GM19468 (cell line): ENCODE data around the gene SMIM10.
"Not testable (repeated sequence)": the region's sequence is repeated elsewhere in the genome, so short reads cannot be mapped to it uniquely, and the experiment has no call there.

ENCODE experiments used
- ATAC-seq: cut with Tn5 transposase; IDR thresholded peaks from one replicate; pipeline ENCODE4 v1.9.1; 2021; ENCODE audit warnings: mild to moderate bottlenecking, moderate library complexity, moderate number of reproducible peaks; ENCODE audit not compliant: unreplicated experiment; ENCODE audit errors: extremely low read depth

SMIM10 gene

DNA sequence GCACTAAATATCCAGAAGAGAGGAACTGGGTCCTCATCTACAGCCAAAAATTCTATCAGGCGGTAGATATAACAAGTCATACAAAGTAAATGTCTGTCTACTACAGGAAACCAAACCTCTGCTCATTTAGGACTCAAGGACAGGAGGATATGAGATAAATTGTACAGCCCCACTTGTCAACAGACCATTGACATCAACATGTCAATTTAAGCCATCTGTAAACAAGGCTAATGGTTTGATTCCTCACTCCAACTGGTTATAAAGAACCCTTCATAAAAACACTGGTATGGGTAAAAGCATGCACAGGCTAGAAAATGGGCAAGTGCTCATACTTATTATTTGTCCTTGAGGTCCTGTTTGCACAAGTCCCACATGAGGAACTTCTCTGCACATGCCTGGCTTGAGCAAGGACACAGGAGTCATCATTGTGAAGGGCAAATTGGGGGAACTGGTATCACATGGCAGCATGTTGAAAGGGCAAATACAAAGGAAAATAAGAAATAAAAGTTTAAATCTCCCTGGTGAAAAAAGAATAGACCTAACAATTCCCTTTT lies 18.3 kb downstream of the SMIM10 start:
- ATAC-seq = no peak

GRCh38 chrX:135009838-135010237 lies 19.0 kb downstream of the SMIM10 start:
- no peak for ATAC-seq

DNA sequence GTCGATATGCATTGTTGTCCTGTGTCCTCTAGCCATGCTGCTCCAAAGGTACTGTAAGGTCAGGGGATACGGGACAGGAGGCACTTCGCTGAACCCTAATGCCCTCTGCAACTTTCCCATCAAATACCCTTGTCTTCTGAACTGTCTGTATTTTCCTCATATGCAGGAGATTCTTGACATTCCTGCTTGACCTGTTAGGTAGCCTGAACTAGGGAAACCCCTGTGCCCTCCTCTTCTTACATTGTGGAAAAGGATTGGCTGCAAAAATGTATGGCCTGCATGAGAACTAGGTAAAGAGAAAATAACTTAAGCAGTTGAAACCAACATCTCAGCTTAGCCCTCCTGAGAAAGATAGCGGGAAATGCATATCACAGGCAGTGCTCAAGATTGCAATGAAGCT lies 20.1 kb downstream of the SMIM10 start:
- no peak for ATAC-seq

DNA sequence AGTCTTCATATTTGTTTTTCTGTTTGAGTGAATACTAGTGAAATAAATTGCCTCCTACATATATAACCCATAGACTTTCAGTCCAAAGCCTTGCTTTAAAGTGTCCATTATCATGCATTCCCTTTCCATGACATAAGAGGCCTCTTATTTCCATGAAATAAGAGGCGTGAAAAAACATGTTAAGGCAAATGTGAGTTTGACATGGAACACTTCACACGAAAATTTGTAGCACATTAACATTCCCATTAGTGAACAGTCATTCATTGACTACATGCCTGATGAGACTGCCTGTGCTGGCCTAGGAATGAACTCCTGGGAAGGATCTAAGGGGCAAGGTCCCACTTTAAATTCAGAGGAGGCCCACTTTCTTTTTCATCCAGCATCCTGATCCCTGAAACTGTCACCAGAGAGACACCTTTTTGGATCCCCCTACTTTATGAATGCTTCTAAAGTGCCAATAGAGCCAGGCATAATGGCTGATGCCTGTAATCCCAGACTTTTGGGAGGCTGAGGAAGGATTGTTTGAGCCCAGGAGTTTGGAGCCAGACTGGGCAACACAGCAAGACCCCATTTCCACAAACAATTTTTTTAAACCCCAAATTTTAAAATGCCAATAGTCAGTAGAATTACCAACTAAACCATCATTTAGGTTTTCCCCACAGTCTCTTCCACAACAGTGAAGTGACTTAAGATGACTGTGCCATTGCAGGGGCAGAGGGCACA lies 24.9 kb downstream of the SMIM10 start:
- ATAC-seq = no peak

DNA sequence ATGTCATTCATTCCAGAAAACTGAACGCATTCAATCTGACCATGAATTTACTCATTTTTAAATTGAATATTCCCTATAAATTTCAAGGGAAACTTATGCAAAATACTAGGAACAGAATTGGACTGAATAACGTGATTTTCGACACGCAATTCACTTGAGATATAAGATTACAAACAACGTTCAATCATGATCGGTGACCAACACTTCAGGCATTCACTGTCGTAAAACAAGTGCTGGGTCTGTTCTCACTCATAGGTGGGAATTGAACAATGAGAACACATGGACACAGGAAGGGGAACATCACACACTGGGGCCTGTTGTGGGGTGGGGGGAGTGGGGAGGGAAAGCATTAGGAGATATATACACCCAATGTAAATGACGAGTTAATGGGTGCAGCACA lies 29.1 kb downstream of the SMIM10 start:
- not testable (repeated sequence) for ATAC-seq

GRCh38 chrX:135023791-135024190 lies 33.0 kb downstream of the SMIM10 start:
- ATAC-seq = not testable (repeated sequence)

DNA sequence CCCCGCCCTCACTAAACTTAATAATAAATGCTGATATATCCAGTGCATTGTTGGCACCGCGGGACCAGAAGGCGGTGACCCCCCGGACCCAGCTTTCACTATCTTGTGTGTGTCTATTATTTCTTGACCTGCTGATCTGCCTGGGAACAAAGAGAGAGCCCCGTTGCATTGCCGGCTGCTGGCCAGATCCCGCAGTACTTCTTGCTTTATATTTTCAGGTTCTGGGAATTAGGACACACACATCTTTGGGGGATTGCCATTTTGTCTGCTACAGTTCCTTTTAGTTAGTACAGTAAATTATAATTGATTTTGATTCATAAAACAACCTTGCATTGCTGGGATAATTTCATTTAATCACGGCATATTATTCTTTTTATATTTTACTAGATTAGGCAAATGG lies 33.7 kb downstream of the SMIM10 start:
- no peak for ATAC-seq

GRCh38 chrX:135030207-135030963 lies 39.6 kb downstream of the SMIM10 start:
- ATAC-seq = not testable (repeated sequence)

GRCh38 chrX:135041149-135042123 lies 50.6 kb downstream of the SMIM10 start:
- ATAC-seq = not testable (repeated sequence)
